T-helper 9 cell (primary cell): ENCODE results near the gene PRMT9.

Experiments
- DNase-seq: peaks from one replicate; pipeline ENCODE4 v3.0.0-alpha.2; 2020

Gene PRMT9

DNA sequence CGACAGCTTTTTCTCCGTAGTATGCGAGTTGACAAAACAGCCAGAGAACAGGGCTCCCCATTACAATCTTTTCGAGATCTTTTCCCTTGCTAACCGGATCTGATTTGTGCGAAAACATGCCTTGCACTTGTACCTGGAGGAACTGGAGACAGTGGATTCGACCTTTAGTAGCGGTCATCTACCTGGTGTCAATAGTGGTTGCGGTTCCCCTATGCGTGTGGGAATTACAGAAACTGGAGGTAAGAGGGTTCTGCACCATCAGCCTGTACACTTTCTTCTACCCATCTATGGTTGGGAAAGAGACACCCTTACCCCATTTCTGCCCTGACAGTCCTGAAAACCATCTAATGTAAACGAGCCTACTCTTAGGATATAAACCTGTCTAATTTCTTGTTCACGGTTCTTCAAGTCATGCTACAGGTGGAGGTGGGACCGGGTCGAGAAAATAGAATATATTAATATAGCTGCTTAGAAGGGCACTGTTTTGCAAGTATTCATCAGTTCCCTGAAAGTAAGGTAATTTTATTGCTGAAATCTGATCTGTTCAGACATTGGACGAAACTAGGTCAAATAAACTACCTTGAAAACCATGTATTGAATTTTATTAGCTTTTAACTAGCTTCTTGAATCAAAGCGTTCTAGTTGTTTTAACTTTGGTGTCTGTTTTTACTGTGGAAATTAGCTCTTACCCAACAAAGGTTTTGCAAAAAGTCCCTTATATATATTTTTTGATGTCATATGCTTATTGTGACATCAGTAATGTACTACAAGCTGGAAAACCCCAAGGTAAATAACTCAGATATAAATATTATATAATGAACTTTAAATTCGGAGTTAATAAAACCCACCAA is 65.9 kb downstream of the PRMT9 start:
- no peak for DNase-seq

- DNase-seq: peak; percentile 99
Observed at GRCh38 chr4:147617173-147617840, 66.7 kb downstream of the PRMT9 start, which contains the start of gene TMEM184C. TSS of gene TMEM184C (plus strand) at chr4:147617397. CDS start at chr4:147617957, 560 bp downstream.

GRCh38 chr4:147616849-147617172 is 67.2 kb downstream of the PRMT9 start:
- no peak for DNase-seq

DNA sequence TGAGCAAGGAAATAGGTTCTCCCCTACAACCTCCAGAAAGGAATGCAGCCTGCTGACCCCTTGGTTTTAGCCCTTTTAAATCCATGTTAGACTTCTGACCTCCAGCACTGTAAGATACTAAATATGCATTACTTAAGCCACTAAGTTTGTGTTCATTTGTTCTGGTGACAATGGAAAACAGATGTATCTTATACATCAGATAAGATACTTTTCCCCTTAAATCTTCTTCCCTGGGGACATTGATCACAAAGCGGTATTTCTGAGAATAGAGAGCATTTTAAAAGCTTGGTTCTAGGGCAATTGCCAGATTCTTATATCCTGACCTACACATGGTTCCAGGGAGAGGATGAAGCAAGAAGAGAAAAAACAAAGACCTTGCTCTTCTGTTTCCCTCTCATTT is 73.3 kb downstream of the PRMT9 start:
- no peak for DNase-seq

DNA sequence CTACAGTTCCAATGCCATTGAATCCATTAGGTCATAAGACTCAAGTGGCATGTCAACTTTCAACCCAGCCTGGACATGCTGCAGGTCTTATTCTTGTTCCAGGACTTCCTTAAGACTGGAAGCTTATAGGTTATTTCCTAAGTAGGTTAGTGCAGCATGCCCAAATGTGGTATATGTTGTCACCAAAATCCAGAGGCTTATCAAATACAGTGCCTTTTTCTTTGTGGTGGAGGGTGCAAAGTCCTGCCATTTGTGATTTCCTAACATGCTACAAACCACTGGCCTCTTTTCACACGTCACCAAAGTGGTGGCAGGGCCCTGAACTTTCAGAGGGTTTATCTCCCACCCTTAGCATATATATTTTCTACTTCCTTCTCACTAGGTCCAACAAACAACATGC is 76.5 kb downstream of the PRMT9 start:
- no peak for DNase-seq

GRCh38 chr4:147605499-147605898 is 78.5 kb downstream of the PRMT9 start:
- no peak for DNase-seq

GRCh38 chr4:147599769-147600168 is 84.2 kb downstream of the PRMT9 start:
- no peak for DNase-seq

GRCh38 chr4:147599206-147599605 is 84.8 kb downstream of the PRMT9 start:
- DNase-seq: no peak

DNA sequence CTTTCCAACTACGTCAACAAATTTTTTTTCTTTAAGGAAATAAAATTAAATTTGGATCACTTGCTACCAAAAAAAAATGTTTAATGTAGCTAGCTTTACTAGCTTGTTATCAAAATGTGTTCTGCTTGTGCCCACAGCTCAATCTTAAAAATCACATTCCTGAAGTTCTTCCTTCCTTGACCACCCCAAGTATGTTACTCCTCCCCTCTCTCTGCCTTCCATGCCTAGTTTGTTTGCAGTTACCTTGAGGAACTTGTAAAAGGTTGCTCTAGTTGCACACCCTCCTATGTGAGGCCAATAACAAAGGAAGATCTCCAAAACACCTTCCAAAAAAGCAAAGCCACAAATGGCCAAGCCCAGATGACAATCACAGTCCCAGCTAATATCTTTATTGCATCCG is 86.4 kb downstream of the PRMT9 start:
- DNase-seq: no peak

GRCh38 chr4:147596981-147597380 is 87.0 kb downstream of the PRMT9 start:
- DNase-seq: no peak

DNA sequence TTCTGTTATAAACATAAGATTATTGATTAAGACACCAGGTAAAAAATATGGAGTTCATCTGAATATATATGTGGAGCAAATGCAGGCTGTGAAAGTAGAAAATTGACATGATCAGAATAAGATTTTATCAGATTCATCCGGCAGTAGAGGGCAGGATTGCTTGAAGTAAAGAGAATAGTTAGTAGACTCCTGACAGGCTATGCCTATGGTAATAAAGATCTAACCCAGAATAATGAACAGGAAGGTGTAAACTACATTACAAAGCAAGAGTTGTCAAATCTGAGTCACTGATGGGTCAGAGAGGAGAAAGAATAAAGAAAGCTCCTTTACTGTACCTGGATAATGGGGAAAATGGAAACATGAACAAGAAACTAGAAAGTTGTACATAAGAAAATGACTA is 87.6 kb downstream of the PRMT9 start:
- DNase-seq: no peak

- no peak for DNase-seq
Observed at GRCh38 chr4:147594578-147594977, 89.4 kb downstream of the PRMT9 start.

GRCh38 chr4:147594107-147594506 is 89.9 kb downstream of the PRMT9 start:
- DNase-seq: no peak

DNA sequence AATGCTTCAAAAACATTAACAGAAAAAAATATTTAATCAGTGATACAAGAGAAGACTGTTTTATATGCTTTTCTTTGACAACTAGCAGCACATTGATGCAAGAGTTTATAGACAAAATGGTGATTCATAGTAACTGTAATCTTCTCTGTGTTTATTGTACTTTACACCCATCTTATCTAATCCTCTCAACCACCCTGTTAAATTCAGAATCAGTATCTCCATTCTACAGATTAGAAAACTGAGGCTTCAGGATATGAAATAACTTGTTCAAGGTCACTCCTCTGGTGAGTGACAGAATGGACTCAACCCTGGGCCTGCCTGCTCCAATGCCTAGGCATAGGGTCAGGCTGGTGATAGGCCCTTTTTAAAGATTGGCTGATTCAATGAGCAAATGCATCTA is 92.9 kb downstream of the PRMT9 start:
- DNase-seq: no peak

GRCh38 chr4:147590249-147590920 is 93.6 kb downstream of the PRMT9 start:
- peak; percentile 16 for DNase-seq

DNA sequence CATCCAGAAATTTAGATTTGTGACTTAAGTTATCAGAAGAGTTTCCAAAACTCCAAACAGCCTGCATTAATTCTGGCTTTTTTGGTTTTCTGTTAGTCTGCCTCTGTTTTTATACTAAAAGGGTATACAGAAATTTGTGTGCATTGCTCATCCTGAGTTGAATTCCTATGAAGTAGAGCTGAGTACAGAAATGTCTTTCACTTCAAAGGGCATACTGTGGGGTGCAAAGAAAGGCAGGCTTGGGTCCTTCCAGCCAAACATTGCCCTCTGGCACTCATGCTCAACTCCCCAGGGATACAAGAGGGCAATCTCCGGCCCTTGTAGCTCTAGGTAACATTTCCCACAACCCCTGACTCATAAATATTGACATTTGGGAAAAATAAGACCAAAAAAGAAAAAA is 94.4 kb downstream of the PRMT9 start:
- no peak for DNase-seq
